HepG2 (cell line): ENCODE results near the gene JAK1.

Experiments
- SMC3 ChIP-seq: IDR thresholded peaks from 2 replicates; pipeline ENCODE4 v1.6.1; 2011; ENCODE audit warnings: low read length, improper control_type of control experiment
- ZBTB33 ChIP-seq: sonication (generic); formaldehyde crosslinking; IDR thresholded peaks from 2 replicates; pipeline ENCODE4 v1.4.0; 2020; ENCODE audit warnings: missing genetic modification reagents
- ZBTB49 ChIP-seq: sonication (generic); formaldehyde crosslinking; IDR thresholded peaks from 2 replicates; pipeline ENCODE4 v1.4.0; 2020; ENCODE audit warnings: missing genetic modification reagents, borderline replicate concordance
- ZFP36L1 ChIP-seq: sonication (generic); formaldehyde crosslinking; IDR thresholded peaks from 2 replicates; pipeline ENCODE4 v1.8.0; 2022; ENCODE audit warnings: mild to moderate bottlenecking, missing genetic modification reagents, moderate library complexity

- no peak for TF ChIP-seq ZBTB49 (CRISPR knock-in tag)
- no peak for TF ChIP-seq ZFP36L1
- TF ChIP-seq SMC3 = no peak
- no peak for TF ChIP-seq ZBTB33 (CRISPR knock-in tag)
Observed at GRCh38 chr1:64846573-64847430, 119.5 kb downstream of the JAK1 start.
